Mucosa of descending colon (tissue), 3 donors: ENCODE measurements around the gene PLEKHA4. TPM values are rescaled to one million over a fixed set of nuclear protein-coding genes. Genes with fewer than 3 reads are reported as not detected.
"Not testable (repeated sequence)": the region's sequence is repeated elsewhere in the genome, so short reads cannot be mapped to it uniquely, and the experiment has no call there.

ENCODE experiments used
- ATAC-seq: fragments of 200-7000 bp; cut with Tn5 transposase; one replicate; pipeline ENCODE4 v1.9.1; 2020; ENCODE audit warnings: mild to moderate bottlenecking, moderate library complexity
- DNase-seq, 3 donors: peaks; one replicate each; pipeline ENCODE4 v3.0.0-alpha.2; 2020
- H3K36me3 ChIP-seq: fragments of 200-600 bp; one replicate; pipeline ENCODE4 v1.8.0; 2021; ENCODE audit warnings: low read depth, mild to moderate bottlenecking
- H3K4me1 ChIP-seq: fragments of 200-600 bp; one replicate; pipeline ENCODE4 v1.8.0; 2021; ENCODE audit warnings: low read depth, mild to moderate bottlenecking
- H3K4me3 ChIP-seq: fragments of 200-600 bp; one replicate; pipeline ENCODE4 v1.8.0; 2021; ENCODE audit warnings: mild to moderate bottlenecking
- H3K9me3 ChIP-seq: fragments of 200-600 bp; one replicate; pipeline ENCODE4 v1.8.0; 2021; ENCODE audit warnings: mild to moderate bottlenecking
- intact Hi-C, 2 donors: fragments of 100-400 bp; cut with DNase I in 1 of 2; cut with micrococcal nuclease in 1 of 2; formaldehyde crosslinking; loops; one replicate each; pipeline versions ENCODE4 v1.11.0 to v1.11.1; 2022; cut with DNase I, micrococcal nuclease
- total RNA-seq, 3 donors: library from RNA; stranded (reverse); fragmentation: NEBNext Ultra II Directional in 2 of 3; extraction: Animal tissue kit (Norgen Biotek cat#: 25700) in 2 of 3; gene quantifications; one replicate each; pipeline versions ENCODE4 v1.2.1 to v1.2.4, GENCODE V29; 2021 to 2023
- TF ChIP-seq, protein P1 (sequence below): fragments of 200-600 bp; IDR thresholded peaks from one replicate; pipeline ENCODE4 v1.8.0; 2022; ENCODE audit warnings: antibody characterized with exemption, mild to moderate bottlenecking
- donor health status: DM: no; HTN: no; CAD: no; lungs with moderate emphysema.
- donor health status: DM: no; HTN: no; CAD: no.
- donor health status: DM: no; HTN: yes; CAD: no.

The PLEKHA4 gene
- total RNA-seq, 3 donors from 2014 or later = 4.6 to 30.2 (median 21.5) TPM

- DNase-seq (no peak), ATAC-seq (no peak)
- Histone ChIP-seq H3K9me3 (no peaks in the 10 kb centered on the region), H3K4me3 (no peak overlapping the region), H3K4me1 (peaks cover 22% of the 10 kb centered on the region), H3K36me3 (no peaks in the 10 kb centered on the region)
- intact Hi-C loops = loop anchor here in 1 of 2 donors (10.0 kb wide), 1 partner anchor 86 kb away; the partner anchor contains the start of gene FTL
- TF ChIP-seq, protein P1, sequence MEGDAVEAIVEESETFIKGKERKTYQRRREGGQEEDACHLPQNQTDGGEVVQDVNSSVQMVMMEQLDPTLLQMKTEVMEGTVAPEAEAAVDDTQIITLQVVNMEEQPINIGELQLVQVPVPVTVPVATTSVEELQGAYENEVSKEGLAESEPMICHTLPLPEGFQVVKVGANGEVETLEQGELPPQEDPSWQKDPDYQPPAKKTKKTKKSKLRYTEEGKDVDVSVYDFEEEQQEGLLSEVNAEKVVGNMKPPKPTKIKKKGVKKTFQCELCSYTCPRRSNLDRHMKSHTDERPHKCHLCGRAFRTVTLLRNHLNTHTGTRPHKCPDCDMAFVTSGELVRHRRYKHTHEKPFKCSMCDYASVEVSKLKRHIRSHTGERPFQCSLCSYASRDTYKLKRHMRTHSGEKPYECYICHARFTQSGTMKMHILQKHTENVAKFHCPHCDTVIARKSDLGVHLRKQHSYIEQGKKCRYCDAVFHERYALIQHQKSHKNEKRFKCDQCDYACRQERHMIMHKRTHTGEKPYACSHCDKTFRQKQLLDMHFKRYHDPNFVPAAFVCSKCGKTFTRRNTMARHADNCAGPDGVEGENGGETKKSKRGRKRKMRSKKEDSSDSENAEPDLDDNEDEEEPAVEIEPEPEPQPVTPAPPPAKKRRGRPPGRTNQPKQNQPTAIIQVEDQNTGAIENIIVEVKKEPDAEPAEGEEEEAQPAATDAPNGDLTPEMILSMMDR = no peak
These were observed 10.7 kb upstream of the PLEKHA4 start for GRCh38 chr19:48879025-48879637.

DNA sequence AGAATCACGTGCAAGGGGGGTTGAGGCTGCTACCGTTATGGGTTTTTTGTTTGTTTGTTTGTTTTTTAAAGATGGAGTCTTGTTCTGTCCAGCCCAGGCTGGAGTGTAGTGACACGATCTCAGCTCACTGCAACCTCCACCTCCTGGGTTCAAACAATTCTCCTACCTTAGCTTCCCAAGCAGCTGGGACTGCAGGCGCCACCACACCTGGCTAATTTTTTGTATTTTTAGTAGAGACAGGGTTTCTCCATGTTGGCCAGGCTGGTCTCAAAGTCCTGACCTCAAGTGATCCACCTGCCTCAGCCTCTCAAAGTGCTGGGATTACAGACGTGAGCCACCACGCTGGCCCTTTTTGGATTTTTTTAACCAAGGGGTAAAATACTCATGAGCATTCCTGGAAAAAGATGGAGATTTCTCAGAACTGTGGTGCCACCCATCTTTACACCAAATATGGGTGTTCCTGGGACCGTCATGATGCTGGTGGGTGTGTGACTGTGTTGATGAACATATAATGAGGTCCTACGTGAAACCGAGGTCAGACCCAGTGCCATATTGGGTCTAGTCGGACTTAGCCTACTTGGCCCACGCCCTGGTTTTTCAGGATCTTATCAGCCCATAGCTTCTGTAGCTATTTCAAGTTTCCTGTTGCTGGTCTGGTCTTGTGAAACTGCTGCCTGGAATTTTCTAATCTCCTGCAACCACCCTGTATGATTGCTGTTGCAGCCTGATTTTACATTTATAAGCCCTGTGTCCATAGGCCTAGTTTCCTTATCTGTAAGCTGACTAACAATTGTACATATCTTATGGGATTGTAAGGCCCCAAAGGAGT is 10.0 kb upstream of the PLEKHA4 start:
- intact Hi-C loops = loop anchor here in 1 of 2 donors (10.0 kb wide), 1 partner anchor 86 kb away; the partner anchor contains the start of gene FTL
- TF ChIP-seq, protein P1 = no peak
- ATAC-seq (no peak), DNase-seq (no peak)
- Histone ChIP-seq H3K9me3 (no peaks in the 10 kb centered on the region), H3K36me3 (no peaks in the 10 kb centered on the region), H3K4me3 (no peak overlapping the region), H3K4me1 (peaks cover 29% of the 10 kb centered on the region)

- no peaks in the 10 kb centered on the region for H3K36me3 ChIP-seq
- H3K4me1 ChIP-seq = peaks cover 35% of the 10 kb centered on the region
- TF ChIP-seq, protein P1 = no peak
- no peaks in the 10 kb centered on the region for H3K9me3 ChIP-seq
- H3K4me3 ChIP-seq = no peak overlapping the region
- DNase-seq = no peak
- ATAC-seq = no peak
- intact Hi-C loops = loop anchor here in 1 of 2 donors (10.0 kb wide), 1 partner anchor 87 kb away; the partner anchor contains the start of gene FTL
These were observed 9.4 kb upstream of the PLEKHA4 start for GRCh38 chr19:48877855-48878195.

- H3K4me3 ChIP-seq, H3K9me3 ChIP-seq, ATAC-seq, H3K36me3 ChIP-seq: not testable (repeated sequence)
- DNase-seq = peak in 1 of 3 donors; percentile 44
- intact Hi-C loops = loop anchor here in 1 of 2 donors (10.0 kb wide), 1 partner anchor 88 kb away; the partner anchor contains the start of gene FTL
- peaks cover 37% of the 10 kb centered on the region for H3K4me1 ChIP-seq
These were observed 7.9 kb upstream of the PLEKHA4 start for GRCh38 chr19:48876043-48876981.

GRCh38 chr19:48874303-48875135 is 6.1 kb upstream of the PLEKHA4 start:
- no peak for ATAC-seq

More at GRCh38 chr19:48874303-48875135, 6.1 kb upstream of the PLEKHA4 start:
- Histone ChIP-seq H3K4me3 (peak overlapping the region; percentile 5), H3K4me1 (peaks cover 37% of the 10 kb centered on the region), H3K9me3 (no peaks in the 10 kb centered on the region), H3K36me3 (no peaks in the 10 kb centered on the region)
- DNase-seq = peak; percentile 47 to 65 (median 64)
- TF ChIP-seq, protein P1 = no peak
- intact Hi-C loops = loop anchor here in 1 of 2 donors (10.0 kb wide), 1 partner anchor 90 kb away; the partner anchor contains the start of gene FTL
